Measurements from ENCODE around the gene PGBD5.
A peak's percentile ranks its signal among the peaks of the same experiment; 100 is the strongest.

PGBD5 gene

DNA sequence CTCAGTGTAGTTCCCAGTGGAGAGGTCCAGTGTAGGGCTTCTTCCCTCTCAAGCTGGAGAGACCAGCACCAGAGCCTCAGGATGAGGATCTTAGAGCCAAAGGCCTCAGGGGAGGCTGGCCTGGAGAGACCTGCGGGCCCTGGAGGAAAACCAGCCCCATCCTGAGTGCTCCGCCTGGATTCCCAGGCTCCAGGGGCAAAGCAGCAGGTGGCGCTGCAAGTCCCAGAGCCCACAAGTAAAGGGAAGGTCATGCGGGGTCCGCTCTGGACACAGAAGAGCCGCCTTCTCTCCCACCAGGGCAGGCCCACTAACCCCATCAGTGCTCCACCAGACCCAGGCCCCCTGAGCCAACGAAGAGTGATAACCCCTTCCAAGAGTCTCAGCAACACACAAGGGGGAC is 22.7 kb downstream of the PGBD5 start:
- H3K27me3 ChIP-seq (ENCODE audit: insufficient read depth, low read depth, severe bottlenecking): no peaks in the 10 kb centered on the region
- no peaks in the 10 kb centered on the region for H3K9me3 ChIP-seq (ENCODE audit: severe bottlenecking)
- TF ChIP-seq, protein P1, sequence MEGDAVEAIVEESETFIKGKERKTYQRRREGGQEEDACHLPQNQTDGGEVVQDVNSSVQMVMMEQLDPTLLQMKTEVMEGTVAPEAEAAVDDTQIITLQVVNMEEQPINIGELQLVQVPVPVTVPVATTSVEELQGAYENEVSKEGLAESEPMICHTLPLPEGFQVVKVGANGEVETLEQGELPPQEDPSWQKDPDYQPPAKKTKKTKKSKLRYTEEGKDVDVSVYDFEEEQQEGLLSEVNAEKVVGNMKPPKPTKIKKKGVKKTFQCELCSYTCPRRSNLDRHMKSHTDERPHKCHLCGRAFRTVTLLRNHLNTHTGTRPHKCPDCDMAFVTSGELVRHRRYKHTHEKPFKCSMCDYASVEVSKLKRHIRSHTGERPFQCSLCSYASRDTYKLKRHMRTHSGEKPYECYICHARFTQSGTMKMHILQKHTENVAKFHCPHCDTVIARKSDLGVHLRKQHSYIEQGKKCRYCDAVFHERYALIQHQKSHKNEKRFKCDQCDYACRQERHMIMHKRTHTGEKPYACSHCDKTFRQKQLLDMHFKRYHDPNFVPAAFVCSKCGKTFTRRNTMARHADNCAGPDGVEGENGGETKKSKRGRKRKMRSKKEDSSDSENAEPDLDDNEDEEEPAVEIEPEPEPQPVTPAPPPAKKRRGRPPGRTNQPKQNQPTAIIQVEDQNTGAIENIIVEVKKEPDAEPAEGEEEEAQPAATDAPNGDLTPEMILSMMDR (IDR thresholded peaks at IDR 0.05; ENCODE audit: low read depth, low read length): peak; percentile 62
- no peak for DNase-seq
- peaks cover 9% of the 10 kb centered on the region for H3K36me3 ChIP-seq
- H3K27ac ChIP-seq: no peak overlapping the region
- no peak overlapping the region for H3K4me3 ChIP-seq (ENCODE audit: low read depth, low read length)

DNA sequence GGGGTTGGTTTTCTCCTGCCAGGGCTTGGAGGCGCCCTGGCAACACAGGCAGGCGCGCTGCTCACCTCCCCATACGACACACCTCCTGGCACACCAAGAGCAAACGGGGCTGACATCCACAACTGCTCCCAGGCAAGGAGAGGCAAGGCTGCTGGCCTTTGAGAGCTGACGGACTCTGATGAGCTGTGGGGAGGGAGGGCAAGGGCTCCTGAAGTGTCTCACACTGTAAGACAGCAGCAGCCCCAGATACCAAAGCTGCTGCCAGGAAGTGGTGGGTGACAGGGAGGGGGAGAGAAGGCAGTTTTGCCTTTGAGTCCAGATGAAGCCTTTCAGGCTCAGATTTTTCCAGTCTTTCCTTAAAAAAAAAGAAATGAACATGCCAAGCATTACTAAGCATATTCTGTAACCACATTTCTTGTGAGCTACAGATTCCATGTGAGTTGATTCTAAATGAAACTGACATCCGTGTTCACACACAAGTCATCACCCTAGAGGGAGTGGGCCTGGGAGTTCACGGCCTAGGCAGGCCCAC is 24.3 kb downstream of the PGBD5 start:
- Histone ChIP-seq H3K36me3 (peaks cover 9% of the 10 kb centered on the region), H3K9me3 (ENCODE audit: severe bottlenecking) (no peaks in the 10 kb centered on the region), H3K4me3 (ENCODE audit: low read depth, low read length) (no peak overlapping the region), H3K27me3 (ENCODE audit: insufficient read depth, low read depth, severe bottlenecking) (no peaks in the 10 kb centered on the region), H3K27ac (no peak overlapping the region)
- no peak for DNase-seq
- TF ChIP-seq, protein P1 (IDR thresholded peaks at IDR 0.05; ENCODE audit: low read depth, low read length): no peak

GRCh38 chr1:230401101-230401500 is 25.0 kb downstream of the PGBD5 start:
- DNase-seq: no peak
- Histone ChIP-seq H3K4me3 (ENCODE audit: low read depth, low read length) (no peak overlapping the region), H3K36me3 (peaks cover 9% of the 10 kb centered on the region), H3K27me3 (ENCODE audit: insufficient read depth, low read depth, severe bottlenecking) (no peaks in the 10 kb centered on the region), H3K9me3 (ENCODE audit: severe bottlenecking) (no peaks in the 10 kb centered on the region), H3K27ac (no peak overlapping the region)
- TF ChIP-seq, protein P1 (IDR thresholded peaks at IDR 0.05; ENCODE audit: low read depth, low read length): no peak

DNA sequence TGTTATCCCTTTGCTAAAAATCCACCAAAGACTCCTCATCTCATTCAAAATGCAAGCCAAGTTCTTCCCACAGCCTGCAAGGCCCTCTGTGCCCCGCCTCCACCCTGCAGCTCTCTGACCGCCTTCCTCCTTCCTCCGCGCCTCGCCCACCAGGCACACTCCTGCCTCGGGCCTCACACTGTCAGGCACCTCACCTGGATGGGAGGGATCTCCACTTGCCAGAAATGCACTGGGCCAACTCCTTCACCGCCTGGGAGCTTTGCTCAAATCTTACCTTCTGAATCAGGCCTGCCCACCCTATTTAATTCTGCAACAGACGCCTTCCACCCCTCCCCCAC is 26.2 kb downstream of the PGBD5 start:
- TF ChIP-seq, protein P1 (IDR thresholded peaks at IDR 0.05; ENCODE audit: low read depth, low read length): no peak
- Histone ChIP-seq H3K4me3 (ENCODE audit: low read depth, low read length) (no peak overlapping the region), H3K36me3 (peaks cover 9% of the 10 kb centered on the region), H3K27me3 (ENCODE audit: insufficient read depth, low read depth, severe bottlenecking) (no peaks in the 10 kb centered on the region), H3K27ac (no peak overlapping the region), H3K9me3 (ENCODE audit: severe bottlenecking) (no peaks in the 10 kb centered on the region)
- DNase-seq: no peak

GRCh38 chr1:230399321-230400006 is 26.7 kb downstream of the PGBD5 start:
- DNase-seq: no peak
- TF ChIP-seq, protein P1 (IDR thresholded peaks at IDR 0.05; ENCODE audit: low read depth, low read length): no peak
- H3K4me3 ChIP-seq (ENCODE audit: low read depth, low read length): no peak overlapping the region
- no peaks in the 10 kb centered on the region for H3K9me3 ChIP-seq (ENCODE audit: severe bottlenecking)
- peaks cover 9% of the 10 kb centered on the region for H3K36me3 ChIP-seq
- H3K27ac ChIP-seq: no peak overlapping the region
- no peaks in the 10 kb centered on the region for H3K27me3 ChIP-seq (ENCODE audit: insufficient read depth, low read depth, severe bottlenecking)

DNA sequence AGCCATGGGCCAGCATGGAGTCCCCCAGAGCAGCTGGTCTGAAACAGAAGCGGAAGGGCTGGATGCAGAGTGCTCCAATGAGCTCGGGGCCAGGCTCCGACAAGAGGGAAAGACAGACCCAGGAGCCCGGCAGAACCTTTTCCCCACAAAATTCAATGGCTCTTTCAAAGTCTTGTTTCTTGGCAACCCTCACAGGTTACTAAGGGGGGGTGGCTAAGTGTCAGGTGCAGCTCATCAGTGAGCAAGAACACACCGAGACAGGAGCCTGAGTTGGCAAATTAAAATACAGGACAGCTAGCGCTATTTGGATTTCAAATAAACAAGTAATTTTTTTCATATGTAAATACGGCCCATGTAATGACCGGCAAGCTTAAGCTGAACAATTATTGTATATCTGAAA is 27.3 kb downstream of the PGBD5 start:
- Histone ChIP-seq H3K27me3 (ENCODE audit: insufficient read depth, low read depth, severe bottlenecking) (no peaks in the 10 kb centered on the region), H3K4me3 (ENCODE audit: low read depth, low read length) (no peak overlapping the region), H3K36me3 (peaks cover 9% of the 10 kb centered on the region), H3K27ac (no peak overlapping the region), H3K9me3 (ENCODE audit: severe bottlenecking) (peaks cover 3% of the 10 kb centered on the region)
- no peak for DNase-seq
- TF ChIP-seq, protein P1 (IDR thresholded peaks at IDR 0.05; ENCODE audit: low read depth, low read length): no peak
